Omental fat pad (tissue), 4 donors: ENCODE data around the gene KCNMB1. TPM values are rescaled to one million over a fixed set of nuclear protein-coding genes. Genes with fewer than 3 reads are reported as not detected.

Experiments
- ATAC-seq: fragments of 150-250 bp; one replicate; pipeline ENCODE4 v1.9.1; 2016; ENCODE audit warnings: mild to moderate bottlenecking, moderate library complexity; ENCODE audit not compliant: low FRiP score
- DNase-seq: peaks from one replicate; pipeline ENCODE4 v3.0.0-alpha.2; 2019; ENCODE audit warnings: low spot score
- total RNA-seq, 4 donors: library from RNA; depleted of rRNA; stranded (reverse); fragments of >200 nt; gene quantifications; one replicate each; pipeline ENCODE4 v1.1.0, GENCODE V29; 2016
- TF ChIP-seq, protein P1 (sequence below), 3 donors: fragments of 450-650 bp; IDR thresholded peaks; one replicate each; pipeline ENCODE4 v1.5.1; 2016 to 2017; ENCODE audit warnings: antibody characterized with exemption in 3 of 3, mild to moderate bottlenecking in 3 of 3, moderate library complexity in 2 of 3

The KCNMB1 gene
- total RNA-seq, 4 donors from 2014 or later = 0.19 to 1.9 (median 0.46) TPM

- ATAC-seq (no peak), DNase-seq (no peak)
- TF ChIP-seq, protein P1, sequence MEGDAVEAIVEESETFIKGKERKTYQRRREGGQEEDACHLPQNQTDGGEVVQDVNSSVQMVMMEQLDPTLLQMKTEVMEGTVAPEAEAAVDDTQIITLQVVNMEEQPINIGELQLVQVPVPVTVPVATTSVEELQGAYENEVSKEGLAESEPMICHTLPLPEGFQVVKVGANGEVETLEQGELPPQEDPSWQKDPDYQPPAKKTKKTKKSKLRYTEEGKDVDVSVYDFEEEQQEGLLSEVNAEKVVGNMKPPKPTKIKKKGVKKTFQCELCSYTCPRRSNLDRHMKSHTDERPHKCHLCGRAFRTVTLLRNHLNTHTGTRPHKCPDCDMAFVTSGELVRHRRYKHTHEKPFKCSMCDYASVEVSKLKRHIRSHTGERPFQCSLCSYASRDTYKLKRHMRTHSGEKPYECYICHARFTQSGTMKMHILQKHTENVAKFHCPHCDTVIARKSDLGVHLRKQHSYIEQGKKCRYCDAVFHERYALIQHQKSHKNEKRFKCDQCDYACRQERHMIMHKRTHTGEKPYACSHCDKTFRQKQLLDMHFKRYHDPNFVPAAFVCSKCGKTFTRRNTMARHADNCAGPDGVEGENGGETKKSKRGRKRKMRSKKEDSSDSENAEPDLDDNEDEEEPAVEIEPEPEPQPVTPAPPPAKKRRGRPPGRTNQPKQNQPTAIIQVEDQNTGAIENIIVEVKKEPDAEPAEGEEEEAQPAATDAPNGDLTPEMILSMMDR (IDR thresholded peaks at IDR 0.05) = no peak
Observed at GRCh38 chr5:170361116-170361515, 28.1 kb downstream of the KCNMB1 start.

GRCh38 chr5:170360709-170361108 lies 28.5 kb downstream of the KCNMB1 start:
- TF ChIP-seq, protein P1 (IDR thresholded peaks at IDR 0.05) = no peak
- no peak for ATAC-seq
- DNase-seq = no peak

DNA sequence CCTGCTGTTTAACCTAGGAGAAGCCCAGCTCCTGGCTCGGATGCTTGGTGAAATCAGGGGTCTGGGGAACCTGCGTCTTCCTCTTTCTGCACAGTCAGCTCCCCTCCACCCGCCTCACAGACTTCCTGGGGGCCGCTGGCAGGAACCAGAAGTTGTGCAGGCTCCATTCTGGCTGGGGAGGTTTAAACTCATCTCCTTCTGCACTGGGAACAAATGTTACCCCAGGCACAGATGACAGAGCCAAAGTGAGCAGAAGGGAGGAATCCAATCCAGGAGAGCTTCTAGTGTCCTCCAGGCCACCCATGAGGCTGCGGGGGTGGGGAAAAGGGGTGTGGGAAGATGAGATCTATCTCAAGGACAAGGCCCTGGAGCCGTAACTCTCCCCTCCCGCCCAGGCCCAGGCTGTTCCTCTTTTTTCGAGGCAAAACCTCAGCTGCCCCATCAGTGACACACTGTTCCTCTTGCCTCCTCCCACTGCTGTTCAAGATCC lies 31.2 kb downstream of the KCNMB1 start:
- TF ChIP-seq, protein P1 (IDR thresholded peaks at IDR 0.05) = no peak
- no peak for ATAC-seq
- DNase-seq = no peak

- no peak for ATAC-seq
- no peak for DNase-seq
- TF ChIP-seq, protein P1 (IDR thresholded peaks at IDR 0.05) = no peak
Observed at GRCh38 chr5:170355601-170356098, 33.5 kb downstream of the KCNMB1 start.

DNA sequence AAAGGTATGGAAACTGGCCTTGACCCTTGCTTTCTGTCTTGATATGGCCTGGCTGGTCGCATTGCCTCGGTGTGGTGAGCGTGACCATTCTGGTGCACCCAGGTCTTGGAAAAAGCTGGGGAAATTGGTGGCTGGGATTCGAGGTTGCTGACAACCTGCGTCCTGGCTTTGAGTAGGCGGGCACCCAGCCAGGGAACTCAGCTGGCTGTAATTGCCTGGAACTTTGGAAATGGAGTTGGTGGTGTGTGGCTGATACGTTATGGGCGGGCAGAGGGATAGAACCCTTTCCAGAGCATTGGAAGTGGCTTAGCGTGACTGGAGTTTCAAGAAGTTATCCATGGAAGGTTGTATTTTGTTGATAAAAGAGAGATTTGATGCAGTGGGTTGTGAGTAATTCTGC lies 35.2 kb downstream of the KCNMB1 start:
- DNase-seq (no peak), ATAC-seq (no peak)
- TF ChIP-seq, protein P1 (IDR thresholded peaks at IDR 0.05) = no peak

- TF ChIP-seq, protein P1 (IDR thresholded peaks at IDR 0.05) = no peak
- ATAC-seq = peak; percentile 24
- DNase-seq = no peak
Observed at GRCh38 chr5:170353011-170353761, 36.0 kb downstream of the KCNMB1 start.

DNA sequence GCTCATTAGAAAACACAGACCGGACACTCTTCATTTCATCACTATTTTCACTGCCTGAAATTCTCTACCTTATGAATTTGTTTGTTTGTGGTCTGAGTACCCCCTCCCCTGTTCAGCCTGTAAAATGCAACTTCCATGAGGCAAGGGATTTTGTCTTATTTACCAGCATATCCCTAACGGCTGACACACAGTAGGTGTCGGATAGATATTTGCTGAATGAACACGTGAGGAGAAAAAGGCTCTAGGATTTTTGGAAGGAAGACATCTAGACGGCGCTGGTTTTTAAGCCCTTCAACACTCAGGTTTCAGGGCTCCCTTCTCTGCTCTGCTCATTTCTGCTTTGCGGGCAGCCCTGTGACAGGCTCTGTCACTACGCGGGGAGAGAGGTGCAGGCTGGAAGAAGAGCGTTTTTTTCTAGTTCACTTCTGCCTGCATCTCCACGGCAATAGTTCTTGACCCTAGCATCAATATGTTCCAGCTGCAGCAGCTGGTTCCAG lies 41.0 kb downstream of the KCNMB1 start:
- TF ChIP-seq, protein P1 (IDR thresholded peaks at IDR 0.05) = no peak
- no peak for ATAC-seq
- no peak for DNase-seq
